ENCODE results near the gene CRISPLD2.

GRCh38 chr16:84868328-84868727 lies 48.5 kb downstream of the CRISPLD2 start:
- TF ChIP-seq CTCF (IDR thresholded peaks at IDR 0.05; ENCODE audit: insufficient read depth, low read length) (no peak), POLR2AphosphoS5 (IDR thresholded peaks at IDR 0.05; ENCODE audit: low read depth) (no peak), REST (IDR thresholded peaks at IDR 0.05; ENCODE audit: insufficient replicate concordance, low read depth) (no peak), GABPA (IDR thresholded peaks at IDR 0.05; ENCODE audit: low read depth) (no peak), SPI1 (IDR thresholded peaks at IDR 0.05; ENCODE audit: borderline replicate concordance, low read depth) (no peak)

Data from HL-60 (cell line).